Astrocyte of the cerebellum (primary cell): ENCODE measurements around the gene ELOVL6.
"Not testable (repeated sequence)": the region's sequence is repeated elsewhere in the genome, so short reads cannot be mapped to it uniquely, and the experiment has no call there.

Experiments
- DNase-seq: peaks from one replicate; pipeline ENCODE4 v3.0.0-alpha.2; 2011; ENCODE audit warnings: low read depth
- H3K4me3 ChIP-seq: 2 replicates; pipeline ENCODE4 v1.5.1; 2011; ENCODE audit warnings: mild to moderate bottlenecking, low read depth, low read length, moderate library complexity
- CTCF ChIP-seq: IDR thresholded peaks from 2 replicates; pipeline ENCODE4 v1.5.1; 2012; ENCODE audit warnings: low read length, low read depth, moderate library complexity, mild to moderate bottlenecking; ENCODE audit errors: missing control alignments
- in situ Hi-C: cut with HindIII; loops from 2 replicates; pipeline ENCODE4 v1.10.0; 2017; ENCODE audit warnings: low sequenced_read_pairs

ELOVL6 gene

GRCh38 chr4:110198435-110199416 lies at the start of gene ELOVL6:
ELOVL6 (minus strand) TSS chr4:110198615; CDS start chr4:110198335, 280 bp downstream.
- DNase-seq = peak; percentile 44
- no peak for TF ChIP-seq CTCF
- in situ Hi-C loops = no loop called here
- H3K4me3 ChIP-seq = peak within 1 kb of the TSS; percentile 86

- in situ Hi-C loops = loop anchor here (10.0 kb wide), 1 partner anchor 63 kb away; no protein-coding TSS in a partner anchor
- DNase-seq = no peak
- no peak overlapping the region for H3K4me3 ChIP-seq
- no peak for TF ChIP-seq CTCF
These were observed 49.7 kb upstream of the ELOVL6 start for GRCh38 chr4:110248100-110248499.

- no peak for TF ChIP-seq CTCF
These were observed 49.2 kb upstream of the ELOVL6 start for GRCh38 chr4:110247591-110247990.

GRCh38 chr4:110245577-110245976 lies 47.2 kb upstream of the ELOVL6 start:
- no peak for DNase-seq
- H3K4me3 ChIP-seq = no peak overlapping the region
- TF ChIP-seq CTCF = no peak
- in situ Hi-C loops = loop anchor here (10.0 kb wide), 1 partner anchor 61 kb away; no protein-coding TSS in a partner anchor

More at GRCh38 chr4:110247591-110247990, 49.2 kb upstream of the ELOVL6 start:
- H3K4me3 ChIP-seq = no peak overlapping the region
- in situ Hi-C loops = loop anchor here (10.0 kb wide), 1 partner anchor 63 kb away; no protein-coding TSS in a partner anchor
- DNase-seq = no peak

GRCh38 chr4:110236324-110236723 lies 37.9 kb upstream of the ELOVL6 start:
- no peak overlapping the region for H3K4me3 ChIP-seq
- no peak for TF ChIP-seq CTCF
- no peak for DNase-seq
- in situ Hi-C loops = no loop called here

GRCh38 chr4:110233581-110233980 lies 35.2 kb upstream of the ELOVL6 start:
- H3K4me3 ChIP-seq, DNase-seq, in situ Hi-C loops: not testable (repeated sequence)

GRCh38 chr4:110231869-110232268 lies 33.5 kb upstream of the ELOVL6 start:
- no peak overlapping the region for H3K4me3 ChIP-seq
- in situ Hi-C loops = no loop called here
- DNase-seq = no peak
- TF ChIP-seq CTCF = no peak
